GM18951 (cell line): ENCODE measurements around the gene CFAP46.

ENCODE experiments used
- POLR2A ChIP-seq: IDR thresholded peaks from 4 replicates; pipeline ENCODE4 v1.6.1; 2011; ENCODE audit warnings: mild to moderate bottlenecking; ENCODE audit not compliant: insufficient read length, insufficient read depth; ENCODE audit errors: extremely low read depth
- in situ Hi-C: fragments of 300-500 bp; cut with MboI; formaldehyde crosslinking; loops from one replicate; pipeline ENCODE4 v1.12.0; 2022; ENCODE audit warnings: low sequenced_read_pairs, mixed read lengths, inconsistent platforms; ENCODE audit not compliant: unreplicated experiment

The CFAP46 gene

GRCh38 chr10:132926777-132927650, 15.4 kb downstream of the CFAP46 start:
- in situ Hi-C loops = no loop called here
- TF ChIP-seq POLR2A = no peak

- in situ Hi-C loops = no loop called here
- TF ChIP-seq POLR2A = no peak
Observed at GRCh38 chr10:132926070-132926469, 16.3 kb downstream of the CFAP46 start.

GRCh38 chr10:132925614-132926013, 16.8 kb downstream of the CFAP46 start:
- in situ Hi-C loops = no loop called here
- no peak for TF ChIP-seq POLR2A

GRCh38 chr10:132925071-132925561, 17.3 kb downstream of the CFAP46 start:
- in situ Hi-C loops = no loop called here
- no peak for TF ChIP-seq POLR2A

- in situ Hi-C loops = loop anchor here (25.0 kb wide), 1 partner anchor 313 kb away; the partner anchor contains the start of genes UTF1 and VENTX
- no peak for TF ChIP-seq POLR2A
Observed at GRCh38 chr10:132924046-132924952, 18.1 kb downstream of the CFAP46 start.

- in situ Hi-C loops = loop anchor here (25.0 kb wide), 1 partner anchor 314 kb away; the partner anchor contains the start of genes UTF1 and VENTX
Observed at GRCh38 chr10:132923384-132923783, 19.0 kb downstream of the CFAP46 start.

- in situ Hi-C loops = loop anchor here (25.0 kb wide), 1 partner anchor 314 kb away; the partner anchor contains the start of genes UTF1 and VENTX
- TF ChIP-seq POLR2A = no peak
Observed at GRCh38 chr10:132922872-132923271, 19.5 kb downstream of the CFAP46 start.

- in situ Hi-C loops = loop anchor here (25.0 kb wide), 1 partner anchor 315 kb away; the partner anchor contains the start of genes UTF1 and VENTX
- no peak for TF ChIP-seq POLR2A
Observed at GRCh38 chr10:132921818-132922807, 20.3 kb downstream of the CFAP46 start.

- no peak for TF ChIP-seq POLR2A
- in situ Hi-C loops = loop anchor here (25.0 kb wide), 1 partner anchor 316 kb away; the partner anchor contains the start of genes UTF1 and VENTX
Observed at GRCh38 chr10:132921086-132921485, 21.3 kb downstream of the CFAP46 start.

GRCh38 chr10:132920101-132920925, 22.1 kb downstream of the CFAP46 start:
- in situ Hi-C loops = loop anchor here (25.0 kb wide), 1 partner anchor 317 kb away; the partner anchor contains the start of genes UTF1 and VENTX

GRCh38 chr10:132919374-132920100, 22.8 kb downstream of the CFAP46 start:
- TF ChIP-seq POLR2A = no peak
- in situ Hi-C loops = loop anchor here (25.0 kb wide), 1 partner anchor 318 kb away; the partner anchor contains the start of genes UTF1 and VENTX

More at GRCh38 chr10:132920101-132920925, 22.1 kb downstream of the CFAP46 start:
- TF ChIP-seq POLR2A = no peak
